ENCODE results near the gene ZNF835.

GRCh38 chr19:56622374-56622773 lies 49.2 kb downstream of the ZNF835 start:
- TF ChIP-seq EZH2 (IDR thresholded peaks at IDR 0.05; ENCODE audit: borderline replicate concordance, control insufficient read depth, low read depth, low read length) (no peak), RBBP5 (conservative IDR thresholded peaks at IDR 0.05) (no peak), FOS (IDR thresholded peaks at IDR 0.05; ENCODE audit: borderline replicate concordance, extremely low read depth, insufficient read length) (no peak), POLR2A (IDR thresholded peaks at IDR 0.05; ENCODE audit: low read depth, low read length) (no peak), STAT1 (conservative IDR thresholded peaks at IDR 0.05) (no peak), CBFB (IDR thresholded peaks at IDR 0.05; ENCODE audit: low read depth) (no peak), CTCF (IDR thresholded peaks at IDR 0.05 in 2 of 3, conservative IDR thresholded peaks at IDR 0.05 in 1 of 3; ENCODE audit: control insufficient read depth in 2 of 3, extremely low read depth in 1 of 3, insufficient read depth in 1 of 3, low read depth in 3 of 3, low read length in 3 of 3) (no peak), RAD21 (IDR thresholded peaks at IDR 0.05; ENCODE audit: insufficient read depth, low read depth, low read length) (no peak), POLR2AphosphoS5 (IDR thresholded peaks at IDR 0.05; ENCODE audit: low read length) (no peak)
- TF ChIP-seq, protein P1, sequence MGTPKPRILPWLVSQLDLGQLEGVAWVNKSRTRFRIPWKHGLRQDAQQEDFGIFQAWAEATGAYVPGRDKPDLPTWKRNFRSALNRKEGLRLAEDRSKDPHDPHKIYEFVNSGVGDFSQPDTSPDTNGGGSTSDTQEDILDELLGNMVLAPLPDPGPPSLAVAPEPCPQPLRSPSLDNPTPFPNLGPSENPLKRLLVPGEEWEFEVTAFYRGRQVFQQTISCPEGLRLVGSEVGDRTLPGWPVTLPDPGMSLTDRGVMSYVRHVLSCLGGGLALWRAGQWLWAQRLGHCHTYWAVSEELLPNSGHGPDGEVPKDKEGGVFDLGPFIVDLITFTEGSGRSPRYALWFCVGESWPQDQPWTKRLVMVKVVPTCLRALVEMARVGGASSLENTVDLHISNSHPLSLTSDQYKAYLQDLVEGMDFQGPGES (IDR thresholded peaks at IDR 0.05): no peak

All from GM12878 (cell line).